Immature natural killer cell (primary cell): ENCODE data around the gene EXOC6B. TPM values are rescaled to one million over a fixed set of nuclear protein-coding genes. Genes with fewer than 3 reads are reported as not detected.

ENCODE experiments used
- DNase-seq, 3 donors: peaks; one replicate each; pipeline ENCODE4 v3.0.0; 2022; ENCODE audit warnings: mixed read lengths in 1 of 3
- H3K27ac Mint-ChIP-seq, 6 donors: one replicate each; pipeline ENCODE4 v1.8.0; 2020; ENCODE audit warnings: mixed read lengths in 6 of 6, mild to moderate bottlenecking in 5 of 6, inconsistent platforms in 4 of 6, moderate library complexity in 3 of 6
- H3K27me3 Mint-ChIP-seq, 3 donors: one replicate each; pipeline ENCODE4 v1.8.0; 2020 to 2021; ENCODE audit warnings: low read depth in 3 of 3, mild to moderate bottlenecking in 3 of 3, mixed read lengths in 3 of 3, moderate library complexity in 3 of 3, inconsistent platforms in 1 of 3
- H3K36me3 Mint-ChIP-seq, 3 donors: one replicate each; pipeline ENCODE4 v1.8.0; 2020; ENCODE audit warnings: mixed read lengths in 3 of 3, inconsistent platforms in 2 of 3, mild to moderate bottlenecking in 2 of 3
- H3K4me1 Mint-ChIP-seq, 2 donors: one replicate each; pipeline ENCODE4 v1.8.0; 2020; ENCODE audit warnings: inconsistent platforms in 2 of 2, mild to moderate bottlenecking in 2 of 2, mixed read lengths in 2 of 2, moderate library complexity in 1 of 2
- H3K4me3 Mint-ChIP-seq, 5 donors: one replicate each; pipeline ENCODE4 v1.8.0; 2020; ENCODE audit warnings: mild to moderate bottlenecking in 5 of 5, mixed read lengths in 5 of 5, inconsistent platforms in 3 of 5, moderate library complexity in 3 of 5
- H3K9me3 Mint-ChIP-seq, 6 donors: one replicate each; pipeline ENCODE4 v1.8.0; 2020; ENCODE audit warnings: mild to moderate bottlenecking in 6 of 6, mixed read lengths in 6 of 6, inconsistent platforms in 4 of 6, moderate library complexity in 3 of 6
- polyA plus RNA-seq, 3 donors: library from polyadenylated mRNA; unstranded; fragments of 300-500 nt; fragmentation: Illumina TruSeq; gene quantifications; one replicate each; pipeline ENCODE4 v1.2.3, GENCODE V29; 2021

The EXOC6B gene
- polyA plus RNA-seq, 3 donors from 2014 or later = 2.0 to 2.7 (median 2.5) TPM

DNA sequence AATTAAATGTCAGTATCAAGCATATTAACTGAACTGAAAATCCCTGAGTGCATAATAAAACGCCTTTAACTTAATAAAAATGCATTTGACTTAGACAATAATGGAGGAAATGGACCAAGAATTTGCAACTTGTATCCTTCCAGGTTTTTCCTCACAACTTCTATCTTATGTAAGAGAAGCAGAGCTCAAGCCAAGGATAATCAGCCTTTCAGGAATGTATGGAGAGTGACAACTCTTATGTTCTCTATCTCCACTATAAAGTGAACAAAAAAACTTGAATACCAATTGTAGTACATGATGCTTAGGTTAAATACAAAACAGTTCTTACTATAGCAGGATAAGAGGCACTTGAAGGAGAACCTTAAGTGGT is 613.4 kb downstream of the EXOC6B start:
- Mint-ChIP-seq H3K27me3 (no peaks in the 10 kb centered on the region), H3K4me1 (no peaks in the 10 kb centered on the region), H3K27ac (no peak overlapping the region), H3K9me3 (no peaks in the 10 kb centered on the region), H3K36me3 (peaks cover 0 to 3% (median 0%) of the 10 kb centered on the region in 3 donors), H3K4me3 (no peak overlapping the region)
- no peak for DNase-seq

DNA sequence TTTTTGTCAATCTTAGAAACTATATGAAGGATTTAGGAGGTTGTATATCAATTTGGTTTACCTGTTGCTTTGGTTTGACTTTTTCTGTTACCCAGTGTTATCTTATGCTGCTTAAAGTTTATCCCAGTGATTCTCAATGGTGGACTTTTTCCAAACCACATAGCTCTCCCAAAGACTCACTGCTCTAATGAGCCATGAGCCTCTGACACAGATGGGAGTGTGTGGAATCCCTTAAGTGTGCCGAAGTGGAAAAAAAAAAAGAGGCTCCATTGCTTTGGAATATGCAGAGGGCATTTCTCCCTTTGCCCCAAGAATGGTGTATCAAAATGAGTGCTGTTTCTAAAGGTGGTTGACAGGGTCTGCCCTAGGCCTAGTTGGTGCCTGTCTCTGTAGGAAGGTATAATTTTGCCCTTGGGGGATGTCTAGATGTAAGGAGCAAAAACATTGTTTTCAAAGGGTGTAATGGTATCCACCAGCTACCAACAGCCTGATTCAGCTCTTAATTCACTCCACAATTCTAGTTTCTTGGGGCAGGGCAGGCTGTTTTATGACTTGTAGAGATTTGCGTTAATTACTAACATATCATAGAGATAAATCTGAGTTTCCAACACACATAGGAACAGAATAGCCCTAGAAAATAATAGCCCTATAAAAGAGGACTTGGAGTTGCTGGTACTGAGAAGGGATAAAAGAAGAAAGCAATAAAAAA is 613.9 kb downstream of the EXOC6B start:
- Mint-ChIP-seq H3K36me3 (peaks cover 0 to 3% (median 0%) of the 10 kb centered on the region in 3 donors), H3K4me1 (no peaks in the 10 kb centered on the region), H3K4me3 (no peak overlapping the region), H3K9me3 (no peaks in the 10 kb centered on the region), H3K27me3 (no peaks in the 10 kb centered on the region), H3K27ac (no peak overlapping the region)
- no peak for DNase-seq

GRCh38 chr2:72211350-72211749 is 614.5 kb downstream of the EXOC6B start:
- Mint-ChIP-seq H3K4me1 (no peaks in the 10 kb centered on the region), H3K36me3 (peaks cover 0 to 3% (median 0%) of the 10 kb centered on the region in 3 donors), H3K27ac (no peak overlapping the region), H3K9me3 (no peaks in the 10 kb centered on the region), H3K27me3 (peaks cover 0 to 1% (median 0%) of the 10 kb centered on the region in 3 donors), H3K4me3 (no peak overlapping the region)
- no peak for DNase-seq

DNA sequence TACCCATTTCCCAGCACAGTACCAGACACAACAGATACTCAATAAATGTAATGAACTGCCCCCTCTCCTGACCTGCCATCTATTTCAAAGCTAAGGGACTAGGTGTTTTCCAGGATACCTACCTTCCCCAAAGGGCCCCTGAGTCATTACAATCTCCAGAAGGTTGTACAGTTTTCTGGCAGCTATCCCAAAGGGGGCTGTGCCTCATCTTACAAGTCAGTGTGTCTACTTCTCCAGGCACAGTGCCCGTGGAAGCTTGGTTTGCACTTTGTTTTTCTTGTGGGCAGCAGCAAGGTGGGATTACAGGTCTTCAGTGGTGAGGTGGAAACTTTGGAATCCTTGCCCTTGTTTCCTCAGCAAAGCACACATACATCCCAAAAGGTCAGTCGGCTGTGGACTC is 615.4 kb downstream of the EXOC6B start:
- Mint-ChIP-seq H3K27me3 (peaks cover 0 to 1% (median 0%) of the 10 kb centered on the region in 3 donors), H3K27ac (no peak overlapping the region), H3K9me3 (no peaks in the 10 kb centered on the region), H3K4me3 (no peak overlapping the region), H3K4me1 (no peaks in the 10 kb centered on the region), H3K36me3 (no peaks in the 10 kb centered on the region)
- no peak for DNase-seq

- no peak overlapping the region for H3K4me3 Mint-ChIP-seq
- no peaks in the 10 kb centered on the region for H3K36me3 Mint-ChIP-seq
- DNase-seq = no peak
- H3K27me3 Mint-ChIP-seq = peaks cover 0 to 6% (median 0%) of the 10 kb centered on the region in 3 donors
- no peaks in the 10 kb centered on the region for H3K9me3 Mint-ChIP-seq
- H3K27ac Mint-ChIP-seq = no peak overlapping the region
- H3K4me1 Mint-ChIP-seq = no peaks in the 10 kb centered on the region
These were observed 617.6 kb downstream of the EXOC6B start for GRCh38 chr2:72208225-72208624.

DNA sequence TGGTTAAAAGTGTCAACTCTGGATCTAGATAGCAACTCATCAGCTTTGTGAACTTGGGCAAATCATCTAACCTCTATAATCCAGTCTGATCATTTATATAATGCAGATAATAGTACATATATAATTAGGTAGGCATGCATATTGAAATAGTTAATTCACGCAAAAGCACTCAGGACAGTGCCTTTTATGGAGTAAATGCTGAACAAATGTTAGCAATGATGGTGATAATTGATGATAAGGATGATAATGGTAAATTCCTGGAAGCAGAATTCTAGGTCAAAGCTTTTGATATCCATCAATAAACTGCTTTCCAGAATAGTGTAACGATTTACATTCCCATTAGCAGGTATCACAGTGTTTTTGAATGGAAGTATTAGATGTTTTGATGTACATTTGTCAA is 618.5 kb downstream of the EXOC6B start:
- Mint-ChIP-seq H3K27me3 (peaks cover 0 to 6% (median 0%) of the 10 kb centered on the region in 3 donors), H3K36me3 (no peaks in the 10 kb centered on the region), H3K4me3 (no peak overlapping the region), H3K4me1 (no peaks in the 10 kb centered on the region), H3K27ac (no peak overlapping the region), H3K9me3 (no peaks in the 10 kb centered on the region)
- DNase-seq = no peak

DNA sequence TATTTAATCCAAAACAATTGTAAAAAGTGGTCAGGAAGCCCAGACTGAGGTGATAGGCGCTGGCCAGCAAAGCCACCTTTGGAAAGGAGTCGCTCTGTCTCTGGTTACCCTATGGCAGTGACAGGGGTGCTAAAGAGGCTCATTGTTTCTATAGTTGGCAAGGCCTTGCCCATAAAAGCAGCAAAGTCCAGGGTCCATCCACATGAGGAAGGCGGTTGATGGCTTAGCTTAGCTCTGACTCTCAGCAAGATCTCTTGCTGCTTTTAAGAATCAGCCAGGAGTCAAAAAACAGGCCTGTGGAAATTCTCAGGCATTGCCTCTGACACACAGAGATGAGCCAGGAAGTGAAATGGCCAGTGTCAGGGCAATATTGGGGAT is 620.3 kb downstream of the EXOC6B start:
- peaks cover 0 to 6% (median 0%) of the 10 kb centered on the region in 3 donors for H3K27me3 Mint-ChIP-seq
- H3K27ac Mint-ChIP-seq = no peak overlapping the region
- DNase-seq = no peak
- H3K36me3 Mint-ChIP-seq = no peaks in the 10 kb centered on the region
- H3K4me3 Mint-ChIP-seq = no peak overlapping the region
- H3K4me1 Mint-ChIP-seq = no peaks in the 10 kb centered on the region
- H3K9me3 Mint-ChIP-seq = no peaks in the 10 kb centered on the region

GRCh38 chr2:72204786-72205503 is 620.9 kb downstream of the EXOC6B start:
- Mint-ChIP-seq H3K4me3 (no peak overlapping the region), H3K27ac (no peak overlapping the region), H3K4me1 (no peaks in the 10 kb centered on the region)

GRCh38 chr2:72204156-72204785 is 621.6 kb downstream of the EXOC6B start:
- no peak for DNase-seq
- Mint-ChIP-seq H3K27ac (no peak overlapping the region), H3K4me3 (no peak overlapping the region), H3K9me3 (no peaks in the 10 kb centered on the region), H3K4me1 (no peaks in the 10 kb centered on the region), H3K27me3 (peaks cover 0 to 6% (median 0%) of the 10 kb centered on the region in 3 donors), H3K36me3 (no peaks in the 10 kb centered on the region)

More at GRCh38 chr2:72204786-72205503, 620.9 kb downstream of the EXOC6B start:
- Mint-ChIP-seq H3K9me3 (no peaks in the 10 kb centered on the region), H3K36me3 (no peaks in the 10 kb centered on the region), H3K27me3 (peaks cover 0 to 6% (median 0%) of the 10 kb centered on the region in 3 donors)
- no peak for DNase-seq

DNA sequence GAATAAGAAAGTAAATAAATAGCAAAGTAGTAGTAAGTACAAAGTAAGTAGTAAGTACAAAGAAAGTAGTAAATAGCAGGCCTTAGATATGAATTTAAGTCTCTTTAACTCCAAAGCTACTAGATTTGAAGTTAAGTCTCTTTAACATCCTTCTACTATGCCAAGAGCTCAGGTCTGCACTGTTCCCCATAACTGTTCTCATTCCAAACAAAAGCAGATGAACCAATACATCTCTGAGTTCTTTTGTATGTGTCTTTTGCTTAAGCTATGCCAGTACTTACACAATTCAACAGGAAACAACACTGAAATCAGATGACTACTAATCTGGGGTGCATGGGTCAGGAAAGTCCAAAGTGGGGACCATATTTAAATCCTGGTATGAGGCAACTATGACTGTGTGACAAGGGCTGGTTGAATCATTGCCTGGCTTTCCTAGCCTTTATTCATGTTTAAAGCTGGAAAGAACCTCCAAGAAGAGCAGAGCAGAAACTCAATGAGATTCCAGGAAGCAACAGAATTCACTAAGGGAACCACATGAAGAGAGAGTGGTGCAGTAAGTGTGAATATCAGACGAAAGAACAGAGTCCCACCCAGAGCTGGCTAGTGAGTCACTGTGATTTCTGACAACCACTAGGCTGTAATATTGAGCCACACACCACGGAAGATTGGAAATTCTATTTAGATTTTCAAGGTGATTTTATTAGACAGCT is 627.1 kb downstream of the EXOC6B start:
- Mint-ChIP-seq H3K27me3 (peaks cover 0 to 2% (median 0%) of the 10 kb centered on the region in 3 donors), H3K4me1 (peaks cover 4 to 5% of the 10 kb centered on the region in 2 donors), H3K27ac (no peak overlapping the region), H3K9me3 (no peaks in the 10 kb centered on the region), H3K36me3 (no peaks in the 10 kb centered on the region), H3K4me3 (no peak overlapping the region)
- DNase-seq = no peak

- Mint-ChIP-seq H3K4me1 (peaks cover under 1 to 2% of the 10 kb centered on the region in 2 donors), H3K27me3 (peaks cover 0 to 2% (median 1%) of the 10 kb centered on the region in 3 donors), H3K4me3 (no peak overlapping the region), H3K36me3 (peaks cover 0 to 4% (median 4%) of the 10 kb centered on the region in 3 donors), H3K9me3 (peaks cover 0 to 5% (median 0%) of the 10 kb centered on the region in 6 donors), H3K27ac (no peak overlapping the region)
- no peak for DNase-seq
These were observed 632.1 kb downstream of the EXOC6B start for GRCh38 chr2:72193723-72194122.

- Mint-ChIP-seq H3K27ac (no peak overlapping the region), H3K36me3 (peaks cover 3 to 4% (median 4%) of the 10 kb centered on the region in 3 donors), H3K4me1 (no peaks in the 10 kb centered on the region), H3K27me3 (peaks cover 0 to 2% (median 1%) of the 10 kb centered on the region in 3 donors), H3K4me3 (no peak overlapping the region), H3K9me3 (peaks cover 0 to 5% (median 0%) of the 10 kb centered on the region in 6 donors)
- no peak for DNase-seq
These were observed 634.4 kb downstream of the EXOC6B start for GRCh38 chr2:72191441-72191840.

DNA sequence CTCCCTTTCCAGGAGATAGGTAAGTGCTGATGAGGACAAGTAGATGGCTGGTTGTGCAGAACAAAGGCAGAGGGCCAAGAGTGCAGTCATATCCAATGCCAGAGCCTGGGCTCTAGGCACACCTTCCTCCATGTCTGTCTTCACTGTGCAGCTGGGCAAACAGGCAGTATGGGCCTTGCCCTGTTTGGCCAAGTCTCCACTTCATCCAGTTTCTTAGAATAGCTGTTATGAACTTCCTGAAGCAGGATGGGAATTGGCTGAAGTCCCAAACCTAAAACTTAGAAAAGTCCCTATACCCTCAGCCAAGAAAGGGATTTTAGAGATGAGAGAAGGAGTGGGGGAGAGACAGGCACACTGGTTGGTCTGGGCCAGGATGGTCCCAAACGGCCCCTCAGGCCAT is 640.6 kb downstream of the EXOC6B start:
- DNase-seq = no peak
- no peak overlapping the region for H3K27ac Mint-ChIP-seq
- H3K36me3 Mint-ChIP-seq = peaks cover 0 to 6% (median 4%) of the 10 kb centered on the region in 3 donors
- no peaks in the 10 kb centered on the region for H3K4me1 Mint-ChIP-seq
- peaks cover 0 to 2% (median 0%) of the 10 kb centered on the region in 3 donors for H3K27me3 Mint-ChIP-seq
- no peak overlapping the region for H3K4me3 Mint-ChIP-seq
- no peaks in the 10 kb centered on the region for H3K9me3 Mint-ChIP-seq
